NCI-H2029 treated with DMSO at 0.1 percent for 48 hours (cell line): ENCODE measurements around the gene TMEM218.
"Not testable (repeated sequence)": the region's sequence is repeated elsewhere in the genome, so short reads cannot be mapped to it uniquely, and the experiment has no call there.

Source experiments
- DNase-seq: peaks from one replicate; lab custom pipeline; 2025; lab: John Stamatoyannopoulos, UW

TMEM218 gene

DNA sequence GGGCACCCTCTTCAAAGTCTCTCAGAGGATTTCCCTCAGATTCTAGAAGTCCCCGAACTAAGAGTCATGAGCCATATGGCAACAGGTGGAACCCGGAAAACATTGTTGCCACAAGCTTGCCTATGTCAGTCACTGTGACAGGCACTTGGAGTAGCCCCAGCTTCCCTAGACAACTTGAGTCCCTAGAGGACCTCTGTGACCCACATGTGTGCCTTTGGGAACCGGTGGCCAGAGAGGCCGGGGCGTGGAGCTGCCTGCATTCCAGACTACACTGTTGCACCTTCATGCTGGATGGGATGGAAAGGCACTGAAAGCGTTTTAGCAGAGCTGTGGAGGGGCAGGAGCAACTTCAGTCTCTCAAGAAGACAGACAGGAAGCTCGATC, 36.2 kb downstream of the TMEM218 start:
- no peak for DNase-seq

DNA sequence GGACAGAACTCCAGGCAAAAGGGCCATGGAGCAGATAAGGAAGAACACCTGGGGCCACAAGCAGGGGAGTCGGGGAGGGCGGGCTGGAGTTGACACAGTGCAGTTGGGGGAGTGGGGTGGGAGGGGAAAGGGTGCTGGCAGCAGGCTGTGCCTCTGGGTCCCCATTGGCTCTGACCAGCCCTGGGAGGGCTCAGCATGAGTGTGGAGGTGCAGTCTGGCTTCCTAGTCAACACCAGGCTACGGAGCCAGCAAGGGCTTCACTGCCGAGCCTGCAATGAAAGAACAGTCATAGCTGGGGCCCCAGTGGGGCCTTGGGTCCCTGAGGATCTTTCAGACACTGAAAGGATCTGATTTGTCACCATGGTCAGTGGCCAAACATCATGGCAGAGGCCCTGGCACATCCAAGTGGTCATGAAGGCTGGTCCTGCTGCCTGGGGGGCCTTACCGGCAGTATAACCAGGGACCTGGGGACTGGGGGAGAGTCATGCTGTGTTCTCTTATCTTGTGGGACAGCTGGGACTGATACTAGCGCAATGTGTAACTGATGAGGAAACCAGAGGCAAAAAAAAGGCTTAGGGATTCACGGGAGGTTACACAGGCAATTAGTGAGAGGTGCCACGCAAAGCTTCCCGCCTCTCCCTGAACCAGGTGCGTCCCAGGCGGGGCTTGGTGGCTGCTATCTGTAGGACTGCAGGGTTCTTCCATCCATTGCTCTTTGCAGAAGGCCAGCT, 36.8 kb downstream of the TMEM218 start:
- no peak for DNase-seq

DNA sequence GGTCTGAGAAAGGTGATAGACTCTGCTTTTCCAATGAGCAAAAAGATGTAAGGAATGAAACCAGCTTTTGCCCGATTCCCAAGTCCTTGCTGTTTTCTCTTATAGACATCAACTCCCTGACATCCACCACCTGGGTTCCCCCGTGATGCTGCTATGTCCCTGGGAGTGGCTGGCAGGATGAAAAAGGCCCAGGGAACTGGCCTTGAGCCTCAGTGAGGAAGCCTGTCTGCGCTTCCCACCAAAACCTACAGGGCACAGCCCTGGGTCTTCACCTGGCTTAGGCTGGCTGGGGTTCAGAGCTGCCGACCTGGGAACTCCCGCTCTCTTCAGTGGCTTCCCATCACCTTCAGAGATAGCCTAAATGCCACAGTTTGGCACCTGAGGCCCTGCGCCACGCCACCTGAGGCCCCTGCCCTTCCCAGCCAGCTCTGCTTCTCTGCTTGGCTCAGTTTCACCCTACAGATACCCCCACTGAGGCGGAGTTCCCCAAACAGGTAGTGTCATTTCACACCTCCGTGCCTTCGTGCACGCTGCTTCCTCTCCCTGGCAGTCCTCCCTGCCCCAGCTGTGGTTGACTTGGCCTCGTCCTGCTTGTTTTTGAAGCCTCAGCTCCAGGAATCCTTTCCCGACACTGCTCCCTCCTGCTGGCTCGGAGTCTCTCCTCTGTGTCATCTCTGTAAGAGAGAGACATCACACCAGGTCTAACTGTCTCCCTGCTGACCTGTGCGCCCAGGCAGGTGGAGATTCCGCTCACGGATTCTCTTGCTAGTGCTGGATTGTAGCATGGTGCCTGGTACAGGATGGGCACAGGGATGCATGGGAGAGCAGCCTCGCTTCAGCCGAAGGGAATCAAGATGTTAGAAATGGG, 37.6 kb downstream of the TMEM218 start:
- no peak for DNase-seq

DNA sequence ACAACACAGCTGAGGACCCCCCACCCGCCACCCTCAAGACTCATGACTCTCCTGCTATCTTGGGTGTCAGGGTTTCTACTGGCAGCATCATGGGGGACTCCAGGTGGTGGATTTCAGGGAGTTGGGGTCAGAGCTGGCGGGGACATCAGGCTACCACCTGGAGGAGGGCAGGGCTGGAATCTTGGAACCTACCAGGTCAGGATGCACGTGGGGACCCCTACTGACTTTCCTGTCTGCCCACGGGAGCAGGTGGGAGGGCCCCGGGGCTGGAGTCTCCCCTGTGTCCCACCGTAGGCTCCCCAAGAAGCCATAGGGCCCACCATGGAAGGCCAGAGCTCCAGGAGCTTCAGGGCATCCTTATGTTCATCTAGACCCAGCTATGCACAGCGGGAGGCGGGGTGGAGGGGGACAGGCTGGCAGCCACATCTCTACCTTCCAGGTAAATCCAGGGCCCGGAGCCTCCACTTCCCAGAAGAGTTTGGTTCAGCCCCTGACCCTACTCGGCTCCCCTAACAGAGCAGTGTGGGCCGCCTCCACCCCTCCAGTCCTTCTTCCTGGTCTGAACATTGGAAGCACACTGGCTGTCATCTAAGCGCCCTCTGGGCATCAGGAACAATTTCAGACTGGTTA, 38.4 kb downstream of the TMEM218 start:
- no peak for DNase-seq

DNA sequence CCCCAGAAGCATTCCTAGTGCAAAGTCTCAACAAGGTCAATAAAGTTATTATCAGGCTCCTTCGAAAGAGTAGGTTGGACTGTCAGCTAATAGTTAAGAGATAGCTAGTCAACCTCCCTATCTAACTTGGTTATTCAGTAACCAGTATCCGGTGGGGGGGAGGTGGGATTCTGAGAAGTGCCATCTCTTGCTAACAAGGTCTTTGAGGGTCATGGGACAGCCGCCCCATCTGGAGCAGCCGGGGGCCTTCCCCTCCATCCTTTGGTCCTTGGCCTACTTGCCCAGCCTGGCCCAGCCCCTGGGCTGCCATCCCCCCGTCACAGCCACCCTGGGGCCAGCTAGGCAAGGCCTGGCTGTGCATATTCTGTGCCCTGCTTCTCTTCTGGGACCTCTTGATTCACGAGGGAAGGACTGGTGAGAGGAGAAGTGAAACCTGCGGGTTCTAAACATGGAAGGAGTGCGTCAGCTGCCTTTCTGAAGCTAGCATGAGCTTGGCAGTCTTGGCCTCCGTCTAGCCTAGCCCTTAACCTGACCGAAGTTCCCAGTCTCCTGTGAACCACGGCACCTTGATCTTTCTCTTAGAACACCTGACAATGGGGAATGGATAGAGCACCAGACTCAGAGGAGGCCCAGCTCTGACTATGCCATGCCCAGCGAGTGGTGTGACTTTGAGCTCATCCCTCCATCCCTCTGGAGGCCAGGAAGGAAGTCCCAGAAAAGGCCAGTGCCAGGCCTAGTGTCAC, 39.0 kb downstream of the TMEM218 start:
- DNase-seq = no peak

DNA sequence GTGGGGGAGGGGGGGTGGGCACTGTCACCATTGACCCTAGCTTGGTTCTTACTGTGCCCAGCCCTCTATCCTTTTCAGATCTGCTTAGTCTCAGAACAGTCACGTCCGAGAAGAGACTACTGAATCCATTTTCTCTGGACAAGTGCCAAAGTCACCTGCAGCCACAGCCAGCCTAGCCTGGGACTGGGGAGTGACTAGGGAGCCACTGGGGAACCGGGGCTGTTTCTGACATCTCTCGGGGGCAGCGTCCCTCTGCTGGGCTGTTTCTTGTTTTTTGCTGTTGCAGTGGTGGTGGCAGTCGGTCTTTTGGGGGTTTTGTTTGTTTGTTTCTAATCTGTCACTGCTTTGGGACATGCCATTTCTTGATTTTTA, 39.6 kb downstream of the TMEM218 start:
- no peak for DNase-seq

DNA sequence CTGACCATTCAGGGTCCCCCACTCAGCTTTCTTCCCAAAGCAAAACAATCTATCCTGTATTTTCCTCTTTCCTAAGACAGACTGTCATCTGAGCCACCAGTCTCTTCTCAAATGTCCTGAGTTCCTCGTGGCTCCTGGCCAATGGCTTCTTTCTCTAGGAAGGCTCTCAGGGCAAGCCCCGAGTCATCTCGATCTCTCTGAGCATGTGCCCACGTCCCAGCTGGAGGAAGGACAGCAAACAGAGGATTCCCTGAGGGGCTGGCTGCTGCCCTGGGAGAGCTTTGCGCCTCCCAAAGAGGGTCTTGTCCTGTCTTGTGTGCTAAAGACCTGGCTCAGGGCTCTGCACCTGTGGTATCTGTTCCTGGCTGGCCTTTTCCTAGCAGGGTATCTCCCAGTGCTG, 40.0 kb downstream of the TMEM218 start:
- DNase-seq = no peak

DNA sequence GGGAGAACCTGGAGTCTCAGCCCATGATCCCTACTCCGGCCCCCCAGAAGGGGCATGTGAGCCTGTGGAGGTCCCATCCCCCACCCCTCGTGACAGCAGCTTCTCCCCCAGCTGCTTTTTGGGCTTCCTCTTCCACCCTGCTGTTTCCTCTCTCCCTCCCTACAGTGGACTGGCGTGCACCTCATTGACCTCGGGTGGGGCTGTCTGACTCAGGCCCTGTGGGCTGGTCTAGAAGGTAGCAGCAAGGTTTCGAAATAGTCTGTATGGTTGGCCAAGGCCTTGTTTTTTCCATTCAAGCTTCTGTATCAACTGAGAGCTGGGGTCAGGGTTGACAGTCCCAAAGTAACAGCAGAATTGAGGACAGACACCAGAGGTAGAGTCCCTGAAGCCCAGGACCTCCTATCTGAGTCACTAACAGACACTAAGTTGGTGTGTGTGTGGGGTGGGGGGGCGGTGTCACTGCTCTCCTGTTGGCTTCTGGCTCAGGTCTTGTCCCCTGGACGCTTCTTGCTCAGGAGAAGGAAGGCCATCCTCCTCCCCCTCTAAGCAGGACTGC, 40.6 kb downstream of the TMEM218 start:
- DNase-seq = no peak

DNA sequence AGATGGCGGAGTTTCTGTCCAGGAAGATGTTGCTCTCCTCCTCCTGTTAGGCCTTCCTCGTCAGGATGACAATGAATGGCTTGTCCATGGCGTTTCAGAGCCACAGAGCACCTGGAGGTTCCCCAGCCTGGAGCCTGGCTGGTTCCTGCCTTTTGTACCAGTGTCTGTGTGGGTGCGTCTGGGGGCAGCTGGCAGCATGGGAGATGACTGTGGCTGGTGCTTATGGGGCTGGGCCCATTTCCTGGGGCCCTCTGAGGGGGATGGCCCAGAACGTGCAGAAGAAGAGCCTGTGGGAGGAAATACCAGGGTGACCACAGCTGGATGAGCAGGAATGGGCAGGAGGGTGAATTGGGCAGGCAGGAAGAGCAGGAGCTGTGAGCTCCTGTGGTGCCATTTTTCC, 41.6 kb downstream of the TMEM218 start:
- DNase-seq = no peak

DNA sequence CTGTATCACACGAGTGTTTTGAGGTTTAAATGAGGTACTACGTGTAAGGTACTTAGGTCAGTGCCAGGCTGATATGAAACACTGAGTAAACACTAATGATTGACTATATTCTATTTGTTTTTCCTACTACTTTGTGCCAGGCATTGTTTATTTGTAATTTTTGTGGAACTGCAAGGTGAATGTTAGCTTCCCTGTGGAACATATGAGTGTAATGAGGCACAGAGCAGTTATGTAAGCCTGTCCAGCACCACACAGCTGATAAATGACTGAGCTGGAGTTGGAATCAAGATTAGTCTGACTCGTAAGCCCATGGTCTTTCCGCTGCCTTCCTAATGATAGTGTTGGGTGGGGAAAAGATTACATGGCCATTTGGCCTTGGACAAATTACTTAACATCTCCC, 42.4 kb downstream of the TMEM218 start:
- no peak for DNase-seq

DNA sequence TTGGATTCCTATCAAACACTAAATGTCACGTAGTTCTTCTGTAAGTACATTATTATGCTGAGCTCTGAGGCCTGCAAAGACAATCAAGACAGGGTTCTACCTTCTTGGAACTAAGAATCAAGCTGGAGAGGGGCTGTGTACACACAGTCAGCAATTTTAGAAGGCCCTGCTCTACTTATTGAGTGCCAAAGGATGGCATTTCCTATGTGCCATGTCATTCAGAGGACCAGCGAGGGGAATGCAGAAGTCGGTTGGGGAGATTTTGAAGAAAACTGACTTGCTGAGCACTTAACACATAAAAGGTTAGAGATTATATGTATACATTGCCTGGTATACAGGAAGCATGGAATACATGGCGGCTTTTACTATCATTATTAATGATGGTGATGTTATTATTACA, 43.1 kb downstream of the TMEM218 start:
- DNase-seq = no peak

DNA sequence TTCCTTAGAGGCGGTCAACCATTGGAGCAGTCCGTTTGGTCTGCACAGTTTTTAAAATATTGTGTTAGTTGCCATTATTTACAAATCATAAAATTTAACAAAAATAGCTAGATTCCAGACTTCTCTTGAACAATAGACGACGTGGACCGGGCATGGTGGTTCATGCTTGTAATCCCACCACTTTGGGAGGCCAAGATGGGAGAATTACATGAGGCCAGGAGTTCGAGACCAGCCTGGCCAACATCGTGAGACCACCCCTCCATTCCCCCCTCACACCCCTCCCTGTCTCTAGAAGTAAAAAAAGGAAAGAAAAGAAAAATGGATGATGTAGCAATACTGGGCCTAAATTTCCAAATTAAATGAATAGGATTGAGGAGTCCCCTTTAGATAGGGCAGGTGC, 47.4 kb downstream of the TMEM218 start:
- DNase-seq = no peak

DNA sequence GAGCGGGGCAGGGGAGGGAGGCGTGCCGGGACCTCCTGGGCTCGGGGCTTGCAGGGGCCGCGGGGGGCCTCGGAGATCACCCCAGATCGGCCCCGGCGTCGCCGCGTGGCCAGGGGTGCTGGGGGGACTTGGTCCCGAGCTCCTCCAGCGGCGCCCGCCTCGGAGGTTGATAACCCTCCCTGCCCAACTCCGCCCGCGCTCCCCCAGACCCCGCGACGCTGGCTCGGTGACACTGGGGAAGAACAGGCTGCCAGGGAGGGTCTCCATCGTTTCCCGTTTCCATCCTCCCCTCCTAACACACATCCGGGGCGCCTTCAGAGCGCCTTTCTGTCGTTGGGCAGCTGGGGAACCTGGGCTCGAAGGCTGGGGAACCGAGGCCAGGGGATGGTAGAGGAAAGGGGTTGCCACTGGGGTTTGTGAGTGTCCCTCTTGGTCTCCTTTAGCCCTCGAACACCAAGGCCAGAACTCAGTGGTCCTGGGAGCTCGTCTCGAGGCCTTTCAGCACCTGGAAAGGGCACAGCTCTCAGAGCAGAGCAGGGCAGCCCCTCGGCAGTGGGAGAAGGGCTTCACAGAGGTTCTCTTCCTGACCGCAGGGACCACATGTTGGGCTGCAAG, 47.9 kb downstream of the TMEM218 start:
- no peak for DNase-seq

DNA sequence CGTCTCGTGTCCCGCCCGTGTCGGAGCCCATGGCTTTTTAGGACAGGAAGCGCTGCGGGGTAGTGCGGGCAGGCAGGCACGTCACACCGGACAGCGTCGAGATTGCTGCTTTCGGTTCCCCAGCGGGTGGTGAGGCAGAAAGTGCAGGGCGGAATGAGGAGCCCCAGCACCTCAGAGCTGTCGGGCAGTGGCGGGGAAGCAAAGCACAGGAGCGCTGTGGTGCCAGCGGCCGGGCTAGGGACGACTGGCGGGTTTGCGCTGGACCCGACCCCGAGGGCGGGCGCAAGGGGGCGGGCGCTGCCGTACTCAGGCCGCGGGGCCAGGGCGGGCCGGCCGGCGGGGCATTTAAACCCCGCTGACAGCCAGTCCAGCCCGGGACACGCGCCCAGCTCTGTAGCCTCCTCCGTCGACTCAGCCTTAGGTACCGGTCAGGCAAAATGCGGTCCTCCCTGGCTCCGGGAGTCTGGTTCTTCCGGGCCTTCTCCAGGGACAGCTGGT, 48.4 kb downstream of the TMEM218 start, which contains the start of gene SLC37A2:
Gene SLC37A2 (plus strand): TSS at position 375 of the 498 bp plus-strand sequence. CDS start 63 bp downstream, at position 438.
- no peak for DNase-seq

DNA sequence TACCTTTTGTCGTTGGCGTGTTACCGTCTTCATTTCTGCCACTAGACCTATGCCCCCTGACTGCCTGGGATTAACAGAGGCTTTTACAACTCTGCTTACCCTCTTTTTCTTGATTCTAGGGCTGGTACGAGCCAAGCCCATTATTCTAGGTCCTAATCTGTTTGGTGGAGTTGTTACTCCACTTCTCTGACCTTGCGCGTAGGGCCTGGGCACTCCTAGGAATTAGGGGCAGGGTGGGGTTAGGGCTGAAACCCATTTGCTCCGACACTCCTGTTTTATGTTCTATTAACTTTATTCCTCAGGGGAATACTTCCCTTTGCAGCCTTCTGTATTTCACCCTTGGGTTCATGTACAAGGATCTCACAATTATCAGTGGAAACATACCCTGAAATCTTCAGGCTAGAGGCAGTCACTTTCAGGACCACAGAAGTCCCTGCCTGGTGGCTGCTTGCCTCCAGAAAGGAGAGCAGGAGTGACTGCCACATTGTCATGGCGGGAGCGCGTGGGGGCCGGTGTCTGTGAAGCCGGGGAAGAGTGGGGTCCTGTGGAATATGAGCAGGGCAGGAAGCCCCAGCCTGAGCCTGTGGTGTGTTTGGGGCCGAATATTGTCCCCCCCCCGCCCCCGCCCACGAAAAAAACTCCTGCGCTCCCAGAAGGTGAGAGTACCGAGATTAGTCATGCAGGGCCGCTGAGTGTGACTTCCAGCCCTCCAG, 49.1 kb downstream of the TMEM218 start:
- DNase-seq = no peak

DNA sequence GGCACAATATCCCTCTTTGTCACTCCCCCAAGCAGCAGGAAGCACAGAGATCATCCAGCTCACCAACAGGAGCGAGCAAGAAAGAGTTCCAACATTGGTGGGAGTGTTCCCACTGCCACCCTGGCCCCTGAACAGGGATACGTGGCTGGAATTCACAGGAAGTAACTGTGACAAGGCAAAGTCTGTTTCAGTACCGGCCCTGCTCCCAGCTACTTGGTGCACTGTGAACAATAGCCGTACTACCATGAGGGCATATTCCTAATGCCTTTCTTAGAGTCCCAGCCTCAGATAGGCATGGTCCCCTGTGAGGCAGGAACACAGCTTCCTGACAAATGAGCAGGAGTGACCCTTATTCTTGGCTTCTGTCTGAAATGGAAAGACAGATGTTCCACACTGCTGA, 50.1 kb downstream of the TMEM218 start:
- no peak for DNase-seq

DNA sequence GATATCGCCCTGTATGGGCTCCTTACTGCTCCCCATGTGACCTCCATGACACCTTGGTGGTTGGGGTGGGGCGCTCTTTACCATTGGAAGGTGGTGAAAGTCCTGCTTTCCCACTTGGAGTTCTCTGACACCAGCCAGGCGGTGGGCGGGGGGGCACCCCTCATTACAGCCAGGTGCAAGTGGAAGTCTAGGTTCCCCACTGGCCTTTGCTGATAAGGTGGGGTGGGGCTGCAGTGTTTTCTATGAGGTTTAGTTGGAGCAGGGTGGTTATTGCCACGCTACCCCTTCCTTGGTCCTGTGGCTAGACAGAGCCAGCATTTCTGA, 53.8 kb downstream of the TMEM218 start:
- no peak for DNase-seq

DNA sequence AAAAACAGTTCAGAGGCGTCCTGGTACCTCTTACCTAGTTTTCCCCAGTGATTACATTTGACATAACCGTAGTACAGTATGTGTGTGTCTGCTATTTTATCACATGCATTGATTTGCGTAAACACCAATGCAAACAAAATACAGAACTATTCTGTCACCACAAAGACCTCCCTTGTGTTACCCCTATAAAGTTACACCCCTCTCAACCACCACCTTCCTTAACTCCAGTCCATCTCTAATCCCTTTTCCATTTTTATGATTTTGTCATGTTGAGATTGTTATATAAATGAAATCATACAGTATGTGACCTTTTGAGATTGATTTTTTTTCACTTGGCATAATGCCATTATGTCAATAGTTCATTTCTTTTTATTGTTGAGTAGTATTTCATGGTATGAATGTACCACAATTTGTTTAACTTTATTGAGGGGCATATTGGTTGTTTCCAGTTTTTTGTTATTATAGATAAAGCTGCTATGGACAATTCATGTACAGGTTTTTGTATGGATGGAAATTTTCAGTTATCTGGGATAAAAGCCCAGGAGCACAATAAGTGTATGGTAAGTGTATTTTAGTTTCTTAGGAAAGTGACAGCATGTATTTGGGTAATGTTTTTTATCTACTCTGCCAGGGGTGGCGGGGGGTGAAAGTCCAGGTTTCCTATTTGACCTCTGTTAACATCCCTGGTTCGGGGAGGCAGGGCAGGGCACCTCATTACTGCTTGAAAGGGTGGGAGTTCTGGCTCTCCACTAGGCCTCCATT, 54.3 kb downstream of the TMEM218 start:
- no peak for DNase-seq

DNA sequence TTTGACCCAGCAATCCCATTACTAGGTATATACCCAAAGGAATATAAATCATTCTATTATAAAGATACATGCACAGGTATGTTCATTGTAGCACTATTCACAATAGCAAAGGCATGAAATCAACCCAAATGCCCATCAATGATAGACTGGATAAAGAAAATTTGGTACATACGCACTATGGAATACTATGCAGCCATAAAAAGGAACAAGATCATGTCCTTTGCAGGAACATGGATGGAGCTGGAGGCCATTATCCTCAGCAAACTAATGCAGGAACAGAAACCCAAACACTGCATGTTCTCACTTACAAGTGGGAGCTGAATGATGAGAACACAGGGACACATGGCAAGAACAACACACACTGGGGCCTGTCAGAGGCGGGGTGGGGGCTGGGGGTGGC, 55.3 kb downstream of the TMEM218 start:
- DNase-seq = not testable (repeated sequence)

DNA sequence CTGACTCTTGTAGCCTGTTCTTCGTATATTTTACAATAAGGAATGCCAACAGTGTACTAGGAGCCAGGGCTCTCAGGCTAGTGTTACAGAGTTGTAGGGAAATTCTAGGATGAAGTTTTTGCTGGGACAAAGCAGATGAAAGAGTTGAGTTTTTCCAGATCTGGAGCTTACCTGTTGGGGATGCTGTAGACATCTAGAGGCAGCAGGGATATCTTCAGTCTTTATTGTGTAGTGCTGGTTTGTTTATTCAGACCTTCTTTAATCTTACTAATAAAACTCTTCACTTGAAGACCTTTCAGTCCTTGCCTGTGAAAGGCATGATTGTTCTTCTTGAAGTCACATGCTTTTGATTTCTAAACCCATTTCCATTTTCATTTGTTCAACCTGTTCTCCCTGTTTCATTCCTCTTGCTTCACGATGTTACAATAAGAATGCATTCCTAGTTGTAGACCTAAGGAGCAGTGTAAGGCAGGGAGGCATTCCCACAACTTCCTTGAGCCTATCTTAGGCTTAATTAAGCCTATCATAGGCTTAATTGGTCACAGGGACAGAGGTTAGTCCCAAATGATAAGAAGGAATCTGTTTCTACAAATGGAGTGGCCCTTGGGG, 56.2 kb downstream of the TMEM218 start:
- DNase-seq = no peak
